Prostate gland (tissue), 2 donors: Measurements from ENCODE around the gene SNX33. TPM values are rescaled to one million over a fixed set of nuclear protein-coding genes. Genes with fewer than 3 reads are reported as not detected.

Experiments used
- DNase-seq: peaks from one replicate; pipeline ENCODE4 v3.0.0-alpha.2; 2019; ENCODE audit warnings: low spot score
- H3K27ac ChIP-seq, 2 donors: fragments of 200-600 bp; sonication (generic); 2 replicates each; pipeline ENCODE4 v1.5.1; 2017 to 2019
- H3K27me3 ChIP-seq: fragments of 200-600 bp; sonication (generic); replicated peaks from 2 replicates; pipeline ENCODE4 v1.5.1; 2019; ENCODE audit not compliant: insufficient read depth
- H3K36me3 ChIP-seq, 2 donors: fragments of 200-600 bp; sonication (generic); 1 replicate in 1 of 2; 2 replicates in 1 of 2; pipeline versions ENCODE4 v1.5.1 to v1.8.1; 2017 to 2019
- H3K4me1 ChIP-seq: fragments of 200-600 bp; sonication (generic); replicated peaks from 2 replicates; pipeline ENCODE4 v1.5.1; 2019
- H3K4me3 ChIP-seq, 2 donors: fragments of 200-600 bp; sonication (generic); 2 replicates each; pipeline ENCODE4 v1.5.1; 2017 to 2019
- H3K9me3 ChIP-seq: fragments of 200-600 bp; sonication (generic); 2 replicates; pipeline ENCODE4 v1.5.1; 2017
- CTCF ChIP-seq, 4 experiments: fragments of 200-600 bp in 2 of 4; fragments of 450-650 bp in 2 of 4; sonication (generic) in 2 of 4; IDR thresholded peaks; 1 replicate in 3 of 4; 2 replicates in 1 of 4; pipeline ENCODE4 v1.5.1; 2016 to 2019; ENCODE audit warnings: antibody characterized with exemption in 4 of 4, mild to moderate bottlenecking in 2 of 4, moderate library complexity in 2 of 4
- POLR2A ChIP-seq: fragments of 450-650 bp; IDR thresholded peaks from one replicate; pipeline ENCODE4 v1.6.1; 2016; ENCODE audit warnings: antibody characterized with exemption, mild to moderate bottlenecking
- POLR2AphosphoS5 ChIP-seq: sonication (generic); formaldehyde crosslinking; IDR thresholded peaks from one replicate; pipeline ENCODE4 v1.6.1; 2017; ENCODE audit warnings: antibody characterized with exemption
- WGBS: methylation state at CpG from one replicate; pipeline ENCODE4 v1.1.5; 2018; 5-methylcytosine and 5-hydroxymethylcytosine counted together
- intact Hi-C: fragments of 100-400 bp; cut with DNase I; formaldehyde crosslinking; loops from one replicate; pipeline ENCODE4 v1.14.2; 2022
- total RNA-seq, 2 donors: library from RNA; depleted of rRNA; stranded (reverse); fragments of >200 nt; gene quantifications; one replicate each; pipeline ENCODE4 v1.1.0, GENCODE V29; 2016

Gene SNX33
- total RNA-seq, 2 donors from 2014 or later: 23.6 to 25.6 TPM

- no peaks in the 10 kb centered on the region for H3K4me1 ChIP-seq
These were observed 19.2 kb downstream of the SNX33 start for GRCh38 chr15:75666823-75667501.

GRCh38 chr15:75669191-75669878 lies 21.6 kb downstream of the SNX33 start:
- Histone ChIP-seq H3K36me3 (no peaks in the 10 kb centered on the region), H3K4me1 (peaks cover 6% of the 10 kb centered on the region), H3K27ac (no peak overlapping the region), H3K9me3 (no peaks in the 10 kb centered on the region), H3K4me3 (no peak overlapping the region), H3K27me3 (no peaks in the 10 kb centered on the region)
- intact Hi-C loops: no loop called here
- 60% methylated on average over 14 of the region's 14 CpGs for WGBS
- DNase-seq: no peak
- TF ChIP-seq CTCF (IDR thresholded peaks at IDR 0.05): no peak
- TF ChIP-seq POLR2AphosphoS5: no peak
- no peak for TF ChIP-seq POLR2A

More at GRCh38 chr15:75666823-75667501, 19.2 kb downstream of the SNX33 start:
- Histone ChIP-seq H3K4me3 (no peak overlapping the region), H3K27ac (no peak overlapping the region), H3K27me3 (no peaks in the 10 kb centered on the region), H3K36me3 (no peaks in the 10 kb centered on the region), H3K9me3 (no peaks in the 10 kb centered on the region)
- WGBS: 74% methylated on average over 15 of the region's 15 CpGs
- DNase-seq: no peak
- intact Hi-C loops: no loop called here
- no peak for TF ChIP-seq POLR2A
- no peak for TF ChIP-seq CTCF (IDR thresholded peaks at IDR 0.05)
- no peak for TF ChIP-seq POLR2AphosphoS5

- no peaks in the 10 kb centered on the region for H3K27me3 ChIP-seq
- no peak overlapping the region for H3K4me3 ChIP-seq
- WGBS: 69% methylated on average over 6 of the region's 6 CpGs
- no peak for DNase-seq
- H3K27ac ChIP-seq: no peak overlapping the region
- no peaks in the 10 kb centered on the region for H3K9me3 ChIP-seq
- no peak for TF ChIP-seq CTCF (IDR thresholded peaks at IDR 0.05)
- no peak for TF ChIP-seq POLR2A
- TF ChIP-seq POLR2AphosphoS5: no peak
- H3K36me3 ChIP-seq: no peaks in the 10 kb centered on the region
- intact Hi-C loops: loop anchor here (5.0 kb wide), 1 partner anchor 33 kb away; no protein-coding TSS in a partner anchor
- H3K4me1 ChIP-seq: peaks cover 6% of the 10 kb centered on the region
These were observed 22.1 kb downstream of the SNX33 start for GRCh38 chr15:75669879-75670212.

- Histone ChIP-seq H3K4me3 (no peak overlapping the region), H3K36me3 (no peaks in the 10 kb centered on the region), H3K4me1 (peaks cover 6% of the 10 kb centered on the region), H3K27ac (peak overlapping the region in 1 of 2 donors; percentile 51), H3K27me3 (no peaks in the 10 kb centered on the region), H3K9me3 (no peaks in the 10 kb centered on the region)
- 55% methylated on average over 11 of the region's 11 CpGs for WGBS
- intact Hi-C loops: loop anchor here (5.0 kb wide), 1 partner anchor 35 kb away; no protein-coding TSS in a partner anchor
- TF ChIP-seq CTCF (IDR thresholded peaks at IDR 0.05): no peak
- no peak for TF ChIP-seq POLR2A
- no peak for TF ChIP-seq POLR2AphosphoS5
- DNase-seq: no peak
These were observed 24.3 kb downstream of the SNX33 start for GRCh38 chr15:75671730-75672602.
